ENCODE data around the gene EIF5B. TPM values are rescaled to one million over a fixed set of nuclear protein-coding genes. Genes with fewer than 3 reads are reported as not detected.

The EIF5B gene
- total and polyA plus RNA-seq, 12 donors: 64.5 to 176 (median 91.8) TPM

- DNase-seq: no peak
- intact Hi-C loops (cut with DNase I): no loop called here
- TF ChIP-seq CTCF (IDR thresholded peaks at IDR 0.05): no peak
- H3K36me3 ChIP-seq: peaks cover 0 to 100% (median 67%) of the 10 kb centered on the region in 9 donors
- H3K27ac ChIP-seq: no peak overlapping the region
- 81 to 94% methylated on average over 1 of the region's 1 CpG for WGBS, 2 donors
- ATAC-seq: no peak
- H3K27me3 ChIP-seq: no peaks in the 10 kb centered on the region
- no peaks in the 10 kb centered on the region for H3K4me1 ChIP-seq
- no peak overlapping the region for H3K4me3 ChIP-seq
- H3K9me3 ChIP-seq: no peaks in the 10 kb centered on the region
These were observed 77.4 kb downstream of the EIF5B start for GRCh38 chr2:99414566-99414965.

- Histone ChIP-seq H3K27me3 (no peaks in the 10 kb centered on the region), H3K9me3 (no peaks in the 10 kb centered on the region), H3K4me3 (no peak overlapping the region), H3K4me1 (peaks cover 0 to 24% (median 12%) of the 10 kb centered on the region in 9 donors), H3K27ac (no peak overlapping the region), H3K36me3 (peaks cover 0 to 100% (median 50%) of the 10 kb centered on the region in 9 donors)
- intact Hi-C loops (cut with DNase I): no loop called here
- WGBS, 2 donors: 92 to 96% methylated on average over 3 of the region's 3 CpGs
- TF ChIP-seq CTCF (IDR thresholded peaks at IDR 0.05): no peak
- ATAC-seq (no peak), DNase-seq (no peak)
These were observed 80.2 kb downstream of the EIF5B start for GRCh38 chr2:99417396-99417795.

GRCh38 chr2:99420031-99420430, 82.8 kb downstream of the EIF5B start:
- Histone ChIP-seq H3K4me1 (peaks cover 0 to 42% (median 16%) of the 10 kb centered on the region in 9 donors), H3K4me3 (no peak overlapping the region), H3K27ac (peak overlapping the region in 4 of 10 donors; percentile 7 to 60 (median 34)), H3K9me3 (no peaks in the 10 kb centered on the region), H3K36me3 (peaks cover 0 to 100% (median 41%) of the 10 kb centered on the region in 9 donors), H3K27me3 (no peaks in the 10 kb centered on the region)
- intact Hi-C loops (cut with DNase I): loop anchor here in 2 of 10 donors (2.0 to 5.0 kb wide), 2 partner anchors 17 to 83 kb away; partner anchors contain the start of genes EIF5B (in 1 of the 2) and TXNDC9 (in 1 of the 2)
- 87 to 92% methylated on average over 1 of the region's 1 CpG for WGBS, 2 donors
- no peak for TF ChIP-seq CTCF (IDR thresholded peaks at IDR 0.05)
- peak in 1 of 8 donors; percentile 19 for ATAC-seq
- no peak for DNase-seq

- Histone ChIP-seq H3K27ac (peak overlapping the region in 7 of 10 donors; percentile 6 to 60 (median 29)), H3K27me3 (no peaks in the 10 kb centered on the region), H3K4me1 (peaks cover 0 to 47% (median 16%) of the 10 kb centered on the region in 9 donors), H3K9me3 (no peaks in the 10 kb centered on the region), H3K4me3 (no peak overlapping the region), H3K36me3 (peaks cover 0 to 100% (median 35%) of the 10 kb centered on the region in 9 donors)
- DNase-seq (no peak), ATAC-seq (peak; percentile 75 to 89 (median 84))
- WGBS, 2 donors: 57 to 59% methylated on average over 5 of the region's 5 CpGs
- intact Hi-C loops (cut with DNase I): loop anchor here in 2 of 10 donors (2.0 to 5.0 kb wide), 2 partner anchors 18 to 84 kb away; partner anchors contain the start of genes EIF5B (in 1 of the 2) and TXNDC9 (in 1 of the 2)
- TF ChIP-seq CTCF (IDR thresholded peaks at IDR 0.05): peak in 3 of 9 donors; percentile 13 to 36 (median 13)
These were observed 83.6 kb downstream of the EIF5B start for GRCh38 chr2:99420751-99421299.

Measured in heart right ventricle (tissue), 16 donors.